A673 (cell line): ENCODE results near the gene DPYSL5. TPM values are rescaled to one million over a fixed set of nuclear protein-coding genes. Genes with fewer than 3 reads are reported as not detected.

ENCODE experiments used
- BruUV-seq: library from RNA; stranded (reverse); fragments of 400-500 nt; replicated peaks from 2 replicates; lab custom pipeline; 2021; lab: Mats Ljungman, UMichigan
- CTCF ChIA-PET: fragments of 300-600 bp; sonication (Branson Sonifier 250); formaldehyde crosslinking; loops from one replicate; lab custom pipeline; 2022; ENCODE audit warnings: antibody characterized with exemption; lab: Charles Lee
- POLR2A ChIA-PET: fragments of 300-600 bp; sonication (Branson Sonifier 250); formaldehyde crosslinking; loops from one replicate; lab custom pipeline; 2022; ENCODE audit warnings: antibody characterized with exemption; ENCODE audit not compliant: low non-redundant PET; lab: Charles Lee
- DNase-seq: peaks from one replicate; pipeline ENCODE4 v3.0.0-alpha.2; 2015; ENCODE audit warnings: low spot score
- H3K27ac ChIP-seq: fragments of 200-600 bp; sonication (generic); 2 replicates; pipeline ENCODE4 v1.5.1; 2016; ENCODE audit warnings: mixed run types, low read depth, mild to moderate bottlenecking, mixed read lengths, antibody characterized with exemption, low read length; ENCODE audit not compliant: poor library complexity, severe bottlenecking
- H3K27me3 ChIP-seq: fragments of 200-600 bp; sonication (generic); replicated peaks from 2 replicates; pipeline ENCODE4 v1.6.1; 2017; ENCODE audit warnings: mixed run types, low read depth, mild to moderate bottlenecking, mixed read lengths, antibody characterized with exemption, low read length; ENCODE audit not compliant: insufficient read depth, poor library complexity
- H3K36me3 ChIP-seq: fragments of 200-600 bp; sonication (generic); 2 replicates; pipeline ENCODE4 v1.6.1; 2016; ENCODE audit warnings: mixed run types, mild to moderate bottlenecking, mixed read lengths, antibody characterized with exemption, low read length; ENCODE audit not compliant: insufficient read depth, poor library complexity, severe bottlenecking
- H3K4me1 ChIP-seq: fragments of 200-600 bp; sonication (generic); 2 replicates; pipeline ENCODE4 v1.6.1; 2017; ENCODE audit warnings: mixed run types, mild to moderate bottlenecking, mixed read lengths, antibody characterized with exemption, low read length; ENCODE audit not compliant: insufficient read depth, poor library complexity, severe bottlenecking
- H3K4me3 ChIP-seq: fragments of 200-600 bp; sonication (generic); 2 replicates; pipeline ENCODE4 v1.5.1; 2016; ENCODE audit warnings: low read depth, mixed run types, mild to moderate bottlenecking, mixed read lengths, low read length; ENCODE audit not compliant: poor library complexity, severe bottlenecking
- H3K9me3 ChIP-seq: fragments of 200-600 bp; sonication (generic); 2 replicates; pipeline ENCODE4 v1.6.1; 2016; ENCODE audit warnings: mixed run types, low read depth, mild to moderate bottlenecking, mixed read lengths, antibody characterized with exemption, low read length; ENCODE audit not compliant: poor library complexity, severe bottlenecking
- EZH2 ChIP-seq: fragments of 200-600 bp; sonication (generic); IDR thresholded peaks from 2 replicates; pipeline ENCODE4 v1.6.1; 2017; ENCODE audit warnings: borderline replicate concordance, low read depth, mild to moderate bottlenecking, mixed read lengths, antibody characterized with exemption, low read length; ENCODE audit not compliant: poor library complexity, severe bottlenecking
- intact Hi-C: fragments of 100-400 bp; cut with micrococcal nuclease; formaldehyde crosslinking; loops from one replicate; pipeline ENCODE4 v1.10.0; 2022; ENCODE audit not compliant: unreplicated experiment
- total RNA-seq: library from RNA; stranded (reverse); gene quantifications from 2 replicates; pipeline ENCODE4 v1.2.3, GENCODE V29; 2021
- TF ChIP-seq, protein P1 (sequence below): fragments of 300-800, 200-600 bp; sonication (generic); conservative IDR thresholded peaks from 2 replicates; pipeline ENCODE4 v1.5.1; 2017; ENCODE audit warnings: low read depth, mild to moderate bottlenecking, antibody characterized with exemption, low read length, moderate library complexity, mixed read lengths

The DPYSL5 gene
- total RNA-seq, 1 experiment from 2014 or later = 110 TPM

DNA sequence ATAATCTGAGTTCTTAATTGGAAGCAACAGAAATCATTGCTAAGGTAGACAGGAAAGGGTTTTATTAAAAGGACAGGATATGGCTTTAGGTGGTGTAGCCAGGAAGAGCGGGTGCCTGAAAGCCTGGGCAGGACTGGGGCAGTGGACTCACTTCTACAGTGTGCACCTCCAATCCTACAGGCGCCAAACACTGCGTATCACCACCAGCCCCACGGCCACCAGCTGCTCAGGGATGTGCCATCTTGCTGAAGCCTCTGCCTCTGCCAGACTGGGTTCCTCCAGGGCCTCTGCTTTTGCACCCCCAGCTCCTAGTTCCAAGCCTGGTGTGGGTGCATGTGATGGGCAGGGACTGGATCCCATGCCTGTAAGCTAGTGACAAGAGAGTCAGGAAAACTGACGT, 29.7 kb upstream of the DPYSL5 start:
- no peaks in the 10 kb centered on the region for H3K36me3 ChIP-seq
- DNase-seq = no peak
- CTCF ChIA-PET = no interaction called here
- intact Hi-C loops = no loop called here
- no peaks in the 10 kb centered on the region for H3K9me3 ChIP-seq
- TF ChIP-seq, protein P1, sequence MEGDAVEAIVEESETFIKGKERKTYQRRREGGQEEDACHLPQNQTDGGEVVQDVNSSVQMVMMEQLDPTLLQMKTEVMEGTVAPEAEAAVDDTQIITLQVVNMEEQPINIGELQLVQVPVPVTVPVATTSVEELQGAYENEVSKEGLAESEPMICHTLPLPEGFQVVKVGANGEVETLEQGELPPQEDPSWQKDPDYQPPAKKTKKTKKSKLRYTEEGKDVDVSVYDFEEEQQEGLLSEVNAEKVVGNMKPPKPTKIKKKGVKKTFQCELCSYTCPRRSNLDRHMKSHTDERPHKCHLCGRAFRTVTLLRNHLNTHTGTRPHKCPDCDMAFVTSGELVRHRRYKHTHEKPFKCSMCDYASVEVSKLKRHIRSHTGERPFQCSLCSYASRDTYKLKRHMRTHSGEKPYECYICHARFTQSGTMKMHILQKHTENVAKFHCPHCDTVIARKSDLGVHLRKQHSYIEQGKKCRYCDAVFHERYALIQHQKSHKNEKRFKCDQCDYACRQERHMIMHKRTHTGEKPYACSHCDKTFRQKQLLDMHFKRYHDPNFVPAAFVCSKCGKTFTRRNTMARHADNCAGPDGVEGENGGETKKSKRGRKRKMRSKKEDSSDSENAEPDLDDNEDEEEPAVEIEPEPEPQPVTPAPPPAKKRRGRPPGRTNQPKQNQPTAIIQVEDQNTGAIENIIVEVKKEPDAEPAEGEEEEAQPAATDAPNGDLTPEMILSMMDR = no peak
- POLR2A ChIA-PET = no interaction called here
- no peak overlapping the region for H3K27ac ChIP-seq
- no peaks in the 10 kb centered on the region for H3K27me3 ChIP-seq
- no TSS peak for BruUV-seq
- H3K4me1 ChIP-seq = no peaks in the 10 kb centered on the region
- no peak overlapping the region for H3K4me3 ChIP-seq

GRCh38 chr2:26818972-26819371, 29.0 kb upstream of the DPYSL5 start:
- no peak overlapping the region for H3K27ac ChIP-seq
- POLR2A ChIA-PET = no interaction called here
- intact Hi-C loops = no loop called here
- CTCF ChIA-PET = no interaction called here
- no peaks in the 10 kb centered on the region for H3K36me3 ChIP-seq
- H3K9me3 ChIP-seq = no peaks in the 10 kb centered on the region
- H3K4me3 ChIP-seq = no peak overlapping the region
- TF ChIP-seq, protein P1 = no peak
- TF ChIP-seq EZH2 = no peak
- H3K4me1 ChIP-seq = no peaks in the 10 kb centered on the region
- no peak for DNase-seq
- BruUV-seq = no TSS peak
- H3K27me3 ChIP-seq = no peaks in the 10 kb centered on the region

- no peak overlapping the region for H3K27ac ChIP-seq
- no peak overlapping the region for H3K4me3 ChIP-seq
- CTCF ChIA-PET = interaction anchor here (0.6 kb wide), 1 partner anchor 121 kb away, joined by 3 read pairs; no protein-coding TSS in a partner anchor
- H3K36me3 ChIP-seq = no peaks in the 10 kb centered on the region
- no TSS peak for BruUV-seq
- intact Hi-C loops = no loop called here
- H3K9me3 ChIP-seq = no peaks in the 10 kb centered on the region
- TF ChIP-seq, protein P1 = no peak
- TF ChIP-seq EZH2 = no peak
- POLR2A ChIA-PET = no interaction called here
- H3K4me1 ChIP-seq = no peaks in the 10 kb centered on the region
- H3K27me3 ChIP-seq = no peaks in the 10 kb centered on the region
- no peak for DNase-seq
Observed at GRCh38 chr2:26820932-26821331, 27.0 kb upstream of the DPYSL5 start.
